ENCODE data around the gene HNRNPA1. TPM values are rescaled to one million over a fixed set of nuclear protein-coding genes. Genes with fewer than 3 reads are reported as not detected.

The HNRNPA1 gene
- total RNA-seq, 1 experiment from 2014 or later: 1,426 TPM

DNA sequence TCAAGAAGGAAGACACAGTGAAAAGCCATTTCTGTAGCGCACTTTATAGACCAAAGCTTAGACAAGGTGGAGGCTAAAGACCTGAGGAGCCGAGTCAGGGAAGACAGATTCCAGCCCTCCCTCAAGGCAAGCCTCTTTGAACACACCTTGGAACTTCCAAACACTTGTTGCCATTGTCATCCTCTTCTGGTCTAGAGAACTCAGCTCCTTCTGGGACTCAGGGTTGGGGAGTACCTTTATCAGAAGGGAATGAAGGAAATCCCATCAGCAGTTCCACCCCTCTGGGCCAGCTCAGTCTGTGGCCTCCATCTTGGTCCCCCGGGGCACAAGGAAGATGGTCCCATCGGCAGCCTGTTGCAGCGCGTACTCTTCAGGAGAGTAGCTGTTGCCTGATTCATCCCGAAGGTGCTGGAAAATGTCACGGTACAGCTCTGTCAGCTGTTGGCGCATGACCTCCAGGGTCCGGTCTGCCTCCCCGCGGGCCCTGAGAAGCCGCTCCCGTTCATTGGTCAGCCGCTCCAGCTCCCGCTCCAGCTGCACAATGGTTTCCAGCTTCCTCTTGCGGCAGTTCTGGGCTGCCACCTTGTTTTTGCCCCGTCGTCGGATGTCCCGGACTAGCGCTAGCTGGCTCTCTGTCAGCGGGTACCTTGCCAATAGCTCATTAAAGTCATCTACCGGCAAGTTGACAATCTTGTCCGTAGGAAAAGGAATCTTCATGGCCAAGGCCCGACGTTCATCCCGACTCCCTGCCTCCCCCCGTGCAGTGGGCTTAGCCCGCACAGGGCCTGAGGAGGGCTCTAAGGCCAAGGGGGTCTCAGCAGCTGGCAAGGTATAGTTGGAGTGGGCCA, 11.8 kb downstream of the HNRNPA1 start:
- Histone ChIP-seq H3K36me3 (ENCODE audit: control insufficient read depth, insufficient read depth, low read length) (no peaks in the 10 kb centered on the region; the same call in none of the 2 replicates), H3K27me3 (replicated peaks; ENCODE audit: control insufficient read depth, insufficient read depth, low read length) (no peaks in the 10 kb centered on the region), H3K4me3 (ENCODE audit: low read depth, low read length) (no peak overlapping the region), H3K9me3 (no peaks in the 10 kb centered on the region), H3K4me1 (0 out of 2 replicates have a peak, but pooled peaks cover 4% of the 10 kb centered on the region)
- H3K9me3 Mint-ChIP-seq (ENCODE audit: unreplicated experiment): no peaks in the 10 kb centered on the region
- no peak overlapping the region for H3K27ac Mint-ChIP-seq (ENCODE audit: unreplicated experiment)
- intact Hi-C loops (cut with micrococcal nuclease; ENCODE audit: unreplicated experiment): no loop called here
- TF ChIP-seq, protein P1, sequence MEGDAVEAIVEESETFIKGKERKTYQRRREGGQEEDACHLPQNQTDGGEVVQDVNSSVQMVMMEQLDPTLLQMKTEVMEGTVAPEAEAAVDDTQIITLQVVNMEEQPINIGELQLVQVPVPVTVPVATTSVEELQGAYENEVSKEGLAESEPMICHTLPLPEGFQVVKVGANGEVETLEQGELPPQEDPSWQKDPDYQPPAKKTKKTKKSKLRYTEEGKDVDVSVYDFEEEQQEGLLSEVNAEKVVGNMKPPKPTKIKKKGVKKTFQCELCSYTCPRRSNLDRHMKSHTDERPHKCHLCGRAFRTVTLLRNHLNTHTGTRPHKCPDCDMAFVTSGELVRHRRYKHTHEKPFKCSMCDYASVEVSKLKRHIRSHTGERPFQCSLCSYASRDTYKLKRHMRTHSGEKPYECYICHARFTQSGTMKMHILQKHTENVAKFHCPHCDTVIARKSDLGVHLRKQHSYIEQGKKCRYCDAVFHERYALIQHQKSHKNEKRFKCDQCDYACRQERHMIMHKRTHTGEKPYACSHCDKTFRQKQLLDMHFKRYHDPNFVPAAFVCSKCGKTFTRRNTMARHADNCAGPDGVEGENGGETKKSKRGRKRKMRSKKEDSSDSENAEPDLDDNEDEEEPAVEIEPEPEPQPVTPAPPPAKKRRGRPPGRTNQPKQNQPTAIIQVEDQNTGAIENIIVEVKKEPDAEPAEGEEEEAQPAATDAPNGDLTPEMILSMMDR (IDR thresholded peaks at IDR 0.05; ENCODE audit: insufficient read depth in 1 of 2, low read depth in 1 of 2, low read length in 1 of 2, severe bottlenecking in 1 of 2, unreplicated experiment in 1 of 2): no peak
- no peaks in the 10 kb centered on the region for H3K4me1 Mint-ChIP-seq (ENCODE audit: low read depth, unreplicated experiment)
- H3K36me3 Mint-ChIP-seq (ENCODE audit: insufficient read depth, unreplicated experiment): peaks cover 9% of the 10 kb centered on the region
- no peak for DNase-seq
- no peak overlapping the region for H3K4me3 Mint-ChIP-seq (ENCODE audit: unreplicated experiment)
- no TSS peak for BruUV-seq (replicated peaks)
- ChIA-PET CTCF (interaction anchor here (1.1 to 5.2 kb wide), 4 partner anchors 32 to 69 kb away, joined by 3 to 56 read pairs (median 6); partner anchors contain the start of gene COPZ1), POLR2A (interaction anchor here (0.7 to 2.4 kb wide), 2 partner anchors 10 to 12 kb away, joined by 3 to 12 read pairs; partner anchors contain the start of genes CBX5 and HNRNPA1)
- H3K27me3 Mint-ChIP-seq (ENCODE audit: insufficient read depth, unreplicated experiment): no peaks in the 10 kb centered on the region

DNA sequence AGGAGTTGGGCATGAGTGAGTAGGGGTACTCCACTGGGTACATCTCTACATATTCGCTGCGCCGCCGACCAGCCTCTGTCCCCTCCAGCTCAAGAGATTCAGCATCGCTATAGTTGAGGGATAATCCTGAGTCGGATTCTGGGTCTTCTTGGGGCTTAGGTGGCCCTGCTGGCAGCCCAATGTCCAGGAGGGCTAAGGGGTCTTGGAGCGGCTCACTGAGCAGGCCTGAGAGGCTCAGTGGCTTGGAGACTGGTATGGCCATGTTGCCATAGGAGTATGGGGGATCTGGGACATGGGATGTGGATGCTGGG, 12.4 kb downstream of the HNRNPA1 start:
- CTCF ChIA-PET: interaction anchor here (0.6 to 5.2 kb wide), 5 partner anchors 29 to 69 kb away, joined by 3 to 56 read pairs (median 5); partner anchors contain the start of gene COPZ1
- H3K4me3 ChIP-seq (ENCODE audit: low read depth, low read length): no peak overlapping the region
- Mint-ChIP-seq H3K4me1 (ENCODE audit: low read depth, unreplicated experiment) (no peaks in the 10 kb centered on the region), H3K9me3 (ENCODE audit: unreplicated experiment) (no peaks in the 10 kb centered on the region), H3K36me3 (ENCODE audit: insufficient read depth, unreplicated experiment) (peaks cover 9% of the 10 kb centered on the region), H3K27me3 (ENCODE audit: insufficient read depth, unreplicated experiment) (no peaks in the 10 kb centered on the region), H3K4me3 (ENCODE audit: unreplicated experiment) (no peak overlapping the region), H3K27ac (ENCODE audit: unreplicated experiment) (no peak overlapping the region)
- no peaks in the 10 kb centered on the region; the same call in 1 of the 2 replicates for H3K36me3 ChIP-seq (ENCODE audit: control insufficient read depth, insufficient read depth, low read length)
- no TSS peak for BruUV-seq (replicated peaks)
- TF ChIP-seq, protein P1 (IDR thresholded peaks at IDR 0.05; ENCODE audit: insufficient read depth in 1 of 2, low read depth in 1 of 2, low read length in 1 of 2, severe bottlenecking in 1 of 2, unreplicated experiment in 1 of 2): no peak
- 0 out of 2 replicates have a peak, but pooled peaks cover 4% of the 10 kb centered on the region for H3K4me1 ChIP-seq
- no peaks in the 10 kb centered on the region for H3K27me3 ChIP-seq (replicated peaks; ENCODE audit: control insufficient read depth, insufficient read depth, low read length)
- H3K9me3 ChIP-seq: no peaks in the 10 kb centered on the region
- POLR2A ChIA-PET: interaction anchor here (2.4 kb wide), 1 partner anchor 13 kb away, joined by 12 read pairs; the partner anchor contains the start of genes CBX5 and HNRNPA1
- intact Hi-C loops (cut with micrococcal nuclease; ENCODE audit: unreplicated experiment): no loop called here
- no peak for DNase-seq

DNA sequence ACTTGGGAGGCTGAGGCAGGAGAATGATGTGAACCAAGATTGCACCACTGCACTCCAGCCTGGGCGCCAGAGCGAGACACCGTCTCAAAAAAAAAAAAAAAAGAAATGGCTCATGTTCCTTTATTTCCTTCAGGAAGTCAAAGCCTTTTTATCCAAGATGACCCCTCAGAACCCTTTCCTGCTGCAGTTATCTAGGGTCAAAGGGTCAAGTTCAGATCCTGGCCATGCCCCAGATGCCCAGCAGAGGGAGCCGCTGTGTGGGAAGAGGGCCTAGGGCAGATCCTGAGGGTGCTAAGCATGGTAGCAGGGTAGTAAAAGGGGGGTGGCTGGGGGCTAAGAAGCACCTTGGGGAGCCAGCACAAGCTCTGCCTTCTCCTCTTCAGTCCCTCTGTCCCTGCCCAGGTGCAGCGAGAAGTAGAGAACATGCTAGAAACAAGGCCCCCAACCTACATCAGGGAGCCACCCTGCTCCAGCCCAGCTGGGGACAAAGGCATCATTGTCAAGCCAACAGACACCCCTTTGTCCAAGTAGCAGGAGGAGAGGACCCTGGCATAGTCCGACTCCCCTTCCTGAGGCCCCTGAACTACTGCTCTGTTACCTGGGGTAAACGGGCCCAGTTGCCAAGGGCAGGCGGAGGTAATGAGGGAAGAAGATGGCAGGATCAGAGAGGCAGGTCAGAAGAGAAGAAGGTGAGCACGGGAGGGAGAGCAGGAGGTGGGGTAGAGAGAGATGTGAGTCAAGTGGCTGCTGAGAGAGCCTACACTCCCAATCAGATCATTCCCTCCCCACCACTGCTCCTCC, 13.8 kb downstream of the HNRNPA1 start:
- DNase-seq: peak; percentile 65 to 78

More for the DNA sequence above, 13.8 kb downstream of the HNRNPA1 start:
- H3K27me3 Mint-ChIP-seq (ENCODE audit: insufficient read depth, unreplicated experiment): no peaks in the 10 kb centered on the region
- H3K36me3 Mint-ChIP-seq (ENCODE audit: insufficient read depth, unreplicated experiment): peaks cover 9% of the 10 kb centered on the region
- no peak overlapping the region for H3K4me3 Mint-ChIP-seq (ENCODE audit: unreplicated experiment)
- TF ChIP-seq, protein P1 (IDR thresholded peaks at IDR 0.05; ENCODE audit: insufficient read depth in 1 of 2, low read depth in 1 of 2, low read length in 1 of 2, severe bottlenecking in 1 of 2, unreplicated experiment in 1 of 2): peak; percentile 83 to 88
- no peaks in the 10 kb centered on the region for H3K9me3 Mint-ChIP-seq (ENCODE audit: unreplicated experiment)
- no TSS peak for BruUV-seq (replicated peaks)
- H3K27ac Mint-ChIP-seq (ENCODE audit: unreplicated experiment): no peak overlapping the region
- H3K4me1 Mint-ChIP-seq (ENCODE audit: low read depth, unreplicated experiment): peaks cover 6% of the 10 kb centered on the region
- Histone ChIP-seq H3K9me3 (no peaks in the 10 kb centered on the region), H3K4me3 (ENCODE audit: low read depth, low read length) (no peak overlapping the region), H3K27me3 (replicated peaks; ENCODE audit: control insufficient read depth, insufficient read depth, low read length) (no peaks in the 10 kb centered on the region), H3K4me1 (0 out of 2 replicates have a peak, but pooled peaks cover 7% of the 10 kb centered on the region), H3K36me3 (ENCODE audit: control insufficient read depth, insufficient read depth, low read length) (no peaks in the 10 kb centered on the region; the same call in 1 of the 2 replicates)
- ChIA-PET CTCF (interaction anchor here (1.3 to 5.2 kb wide), 2 partner anchors 28 to 30 kb away, joined by 3 to 56 read pairs; partner anchors contain the start of gene COPZ1), POLR2A (no interaction called here)
- intact Hi-C loops (cut with micrococcal nuclease; ENCODE audit: unreplicated experiment): loop anchor here (1.0 kb wide), 2 partner anchors 30 to 67 kb away; no protein-coding TSS in a partner anchor
